ENCODE results near the gene LRR1. TPM values are rescaled to one million over a fixed set of nuclear protein-coding genes. Genes with fewer than 3 reads are reported as not detected.

LRR1 gene
- total and polyA plus RNA-seq, 9 of the 15 experiments (the other 6 are each of a cell fraction or from before 2014, with no cell fraction given), result 26.5 to 58.1 (median 31.8) TPM

DNA sequence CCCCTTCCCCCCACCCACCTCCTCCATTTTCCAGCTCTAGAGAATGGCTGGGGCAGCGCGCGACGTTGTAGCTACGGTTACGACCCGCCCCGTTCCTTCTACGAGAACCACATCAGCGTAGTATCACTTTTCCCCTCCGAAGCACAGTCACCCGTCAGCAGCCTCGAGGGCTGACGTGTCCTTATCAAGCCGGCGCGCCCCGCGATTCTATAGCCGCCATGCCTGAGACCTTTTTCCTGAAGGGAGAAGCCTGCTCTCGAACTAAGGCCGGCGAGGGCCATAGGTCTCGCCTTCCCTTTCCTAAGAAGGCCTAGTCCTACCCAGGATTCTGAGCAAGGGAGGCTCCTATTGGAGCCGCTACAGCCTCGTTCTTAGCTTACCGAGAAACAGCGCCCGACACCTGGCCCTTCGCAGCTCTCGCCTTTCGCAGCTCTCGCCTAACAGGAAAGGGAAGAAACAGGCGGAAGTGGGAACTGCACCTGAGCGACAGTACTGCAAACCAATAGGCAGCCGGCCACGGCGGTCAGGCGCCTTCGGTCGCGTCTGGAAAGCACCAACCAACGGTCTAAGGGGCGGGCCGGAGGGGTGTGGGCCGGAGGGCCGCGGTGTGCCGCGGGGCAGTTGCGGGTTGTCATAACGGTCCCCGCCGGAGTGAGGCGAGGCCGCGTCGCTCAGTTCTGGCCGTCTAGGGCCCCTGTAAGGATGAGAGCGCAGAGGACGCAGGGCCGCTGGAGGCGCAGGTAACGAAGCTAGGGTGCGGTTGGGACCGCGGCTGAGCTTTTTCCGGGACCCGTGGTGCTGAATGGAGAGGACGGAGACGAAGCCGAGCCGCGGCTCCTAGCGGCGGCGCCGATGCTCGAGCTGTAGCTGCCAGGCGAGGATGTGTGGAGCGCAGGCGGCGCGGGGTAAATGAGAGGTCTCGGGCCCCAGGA is 21.7 kb downstream of the LRR1 start, which contains the start of the genes MGAT2 and RPL36AL (continued):
- TF ChIP-seq RERE (CRISPR knock-in tag; IDR thresholded peaks at IDR 0.05; ENCODE audit: borderline replicate concordance) (no peak), SMAD4 (CRISPR knock-in tag; conservative IDR thresholded peaks at IDR 0.05) (peak; percentile 55; the same call in 1 of the 2 replicates), SIN3A (IDR thresholded peaks at IDR 0.05; ENCODE audit: borderline replicate concordance in 2 of 2, control insufficient read depth in 1 of 2, low read depth in 2 of 2, low read length in 2 of 2) (peak; percentile 59 to 62; a peak in 2 of 4 replicates), FOSL1 (tag; conservative IDR thresholded peaks at IDR 0.05) (peak; percentile 73), GABPB1 (CRISPR knock-in tag; IDR thresholded peaks at IDR 0.05) (peak; percentile 84), ZNF384 (IDR thresholded peaks at IDR 0.05; ENCODE audit: low read depth, low read length) (peak; percentile 33; the same call in 1 of the 2 replicates), NR2C2 (CRISPR knock-in tag; IDR thresholded peaks at IDR 0.05) (no peak), NR2C2 (tag; IDR thresholded peaks at IDR 0.05) (peak; percentile 14; the same call in 1 of the 2 replicates), L3MBTL2 (IDR thresholded peaks at IDR 0.05) (peak; percentile 44; the same call in 1 of the 2 replicates), ZNF407 (IDR thresholded peaks at IDR 0.05; ENCODE audit: low read depth) (no peak), CHD1 (IDR thresholded peaks at IDR 0.05; ENCODE audit: low read length) (peak; percentile 49), RFX1 (IDR thresholded peaks at IDR 0.05) (peak; percentile 65), RNF2 (IDR thresholded peaks at IDR 0.05) (peak; percentile 20; the same call in 1 of the 2 replicates)

Data from K562 (cell line).